Measurements from ENCODE around the gene TAB3.

Gene TAB3

GRCh38 chrX:30918480-30918879, 29.4 kb upstream of the TAB3 start:
- no peak for TF ChIP-seq CTCF (IDR thresholded peaks at IDR 0.05)

GRCh38 chrX:30913492-30913891, 24.4 kb upstream of the TAB3 start:
- TF ChIP-seq CTCF (IDR thresholded peaks at IDR 0.05) = no peak

GRCh38 chrX:30910124-30910860, 21.2 kb upstream of the TAB3 start:
- TF ChIP-seq CTCF (IDR thresholded peaks at IDR 0.05) = no peak

GRCh38 chrX:30906726-30907125, 17.7 kb upstream of the TAB3 start:
- no peak for TF ChIP-seq CTCF (IDR thresholded peaks at IDR 0.05)

- no peak for TF ChIP-seq CTCF (IDR thresholded peaks at IDR 0.05)
Measured at GRCh38 chrX:30905321-30905720, 16.3 kb upstream of the TAB3 start.

GRCh38 chrX:30904632-30905031, 15.6 kb upstream of the TAB3 start:
- no peak for TF ChIP-seq CTCF (IDR thresholded peaks at IDR 0.05)

GRCh38 chrX:30904186-30904585, 15.1 kb upstream of the TAB3 start:
- TF ChIP-seq CTCF (IDR thresholded peaks at IDR 0.05) = no peak

GRCh38 chrX:30900227-30900626, 11.2 kb upstream of the TAB3 start:
- no peak for TF ChIP-seq CTCF (IDR thresholded peaks at IDR 0.05)

Data from LNCAP (cell line).